Astrocyte (in vitro differentiated cells and primary cell): Measurements from ENCODE around the gene ARHGAP24. TPM values are rescaled to one million over a fixed set of nuclear protein-coding genes. Genes with fewer than 3 reads are reported as not detected.

Experiments used
- DNase-seq: peaks from one replicate; pipeline ENCODE4 v3.0.0-alpha.2; 2010; ENCODE audit warnings: low read depth
- FAIRE-seq: peaks from 2 replicates; lab custom pipeline; 2011; peaks lifted over from hg19 to GRCh38; lab: Jason Lieb, UNC
- H2AFZ ChIP-seq: 2 replicates; pipeline ENCODE4 v1.6.0; 2012; ENCODE audit warnings: low read depth, low read length, inconsistent platforms
- H3K27ac ChIP-seq: 2 replicates; pipeline ENCODE4 v1.5.1; 2011; ENCODE audit warnings: low read depth, low read length, inconsistent platforms
- H3K27me3 ChIP-seq: 2 replicates; pipeline ENCODE4 v1.6.0; 2011; ENCODE audit warnings: low read length, inconsistent platforms; ENCODE audit not compliant: insufficient read depth
- H3K36me3 ChIP-seq: 2 replicates; pipeline ENCODE4 v1.5.1; 2011; ENCODE audit warnings: low read length, inconsistent platforms; ENCODE audit not compliant: insufficient read depth
- H3K4me1 ChIP-seq: 2 replicates; pipeline ENCODE4 v1.5.1; 2011; ENCODE audit warnings: low read length, inconsistent platforms; ENCODE audit not compliant: insufficient read depth
- H3K4me2 ChIP-seq: 2 replicates; pipeline ENCODE4 v1.6.0; 2012; ENCODE audit warnings: low read length, inconsistent platforms
- H3K4me3 ChIP-seq: 2 replicates; pipeline ENCODE4 v1.5.1; 2011; ENCODE audit warnings: low read depth, mild to moderate bottlenecking, low read length, inconsistent platforms; ENCODE audit not compliant: insufficient read depth
- H3K79me2 ChIP-seq: 2 replicates; pipeline ENCODE4 v1.6.0; 2012; ENCODE audit warnings: mild to moderate bottlenecking, low read length, inconsistent platforms; ENCODE audit not compliant: insufficient read depth
- H3K9ac ChIP-seq: 2 replicates; pipeline ENCODE4 v1.6.0; 2012; ENCODE audit warnings: mild to moderate bottlenecking, low read length, inconsistent platforms
- H3K9me3 ChIP-seq: 2 replicates; pipeline ENCODE4 v1.5.1; 2012; ENCODE audit warnings: low read depth, mild to moderate bottlenecking, low read length, inconsistent platforms; ENCODE audit not compliant: insufficient read depth
- H4K20me1 ChIP-seq: 2 replicates; pipeline ENCODE4 v1.6.0; 2012; ENCODE audit warnings: low read length, inconsistent platforms; ENCODE audit not compliant: insufficient read depth
- H3K27ac Mint-ChIP-seq: one replicate; pipeline ENCODE4 v1.8.0; 2021; ENCODE audit warnings: mild to moderate bottlenecking, mixed read lengths; ENCODE audit not compliant: unreplicated experiment
- H3K27me3 Mint-ChIP-seq: one replicate; pipeline ENCODE4 v1.8.0; 2021; ENCODE audit warnings: low read depth, mixed read lengths; ENCODE audit not compliant: unreplicated experiment
- H3K36me3 Mint-ChIP-seq: one replicate; pipeline ENCODE4 v1.8.0; 2021; ENCODE audit warnings: low read depth, mixed read lengths; ENCODE audit not compliant: unreplicated experiment
- H3K4me1 Mint-ChIP-seq: one replicate; pipeline ENCODE4 v1.8.0; 2021; ENCODE audit warnings: low read depth, mixed read lengths; ENCODE audit not compliant: unreplicated experiment
- H3K4me3 Mint-ChIP-seq: one replicate; pipeline ENCODE4 v1.8.0; 2021; ENCODE audit warnings: mild to moderate bottlenecking, moderate library complexity, mixed read lengths; ENCODE audit not compliant: unreplicated experiment
- H3K9me3 Mint-ChIP-seq: one replicate; pipeline ENCODE4 v1.8.0; 2021; ENCODE audit warnings: mild to moderate bottlenecking, mixed read lengths; ENCODE audit not compliant: unreplicated experiment
- EZH2 ChIP-seq: IDR thresholded peaks from 2 replicates; pipeline ENCODE4 v1.6.1; 2012; ENCODE audit warnings: mild to moderate bottlenecking, low read length, inconsistent platforms; ENCODE audit not compliant: insufficient read depth
- total RNA-seq: library from RNA; stranded (reverse); gene quantifications from 2 replicates; pipeline ENCODE4 v1.2.1, GENCODE V29; 2021
- TF ChIP-seq, protein P1 (sequence below): IDR thresholded peaks from 2 replicates; pipeline ENCODE4 v1.5.1; 2011; ENCODE audit warnings: low read depth, mild to moderate bottlenecking, inconsistent platforms, low read length, moderate library complexity; ENCODE audit not compliant: insufficient read depth

ARHGAP24 gene
- total RNA-seq, 1 donor from 2014 or later = 2.1 TPM

- Histone ChIP-seq H3K27ac (no peak overlapping the region), H3K4me2 (no peak overlapping the region), H3K9me3 (no peaks in the 10 kb centered on the region), H3K4me1 (no peaks in the 10 kb centered on the region), H3K4me3 (no peak overlapping the region), H2AFZ (no peak overlapping the region), H3K9ac (no peak overlapping the region), H3K36me3 (no peaks in the 10 kb centered on the region), H3K27me3 (no peaks in the 10 kb centered on the region), H3K79me2 (no peaks in the 10 kb centered on the region), H4K20me1 (no peaks in the 10 kb centered on the region)
- H3K36me3 Mint-ChIP-seq = no peaks in the 10 kb centered on the region
- H3K27ac Mint-ChIP-seq = no peak overlapping the region
- H3K9me3 Mint-ChIP-seq = no peaks in the 10 kb centered on the region
- H3K4me1 Mint-ChIP-seq = no peaks in the 10 kb centered on the region
- DNase-seq = no peak
- peak; percentile 34 for FAIRE-seq
- H3K27me3 Mint-ChIP-seq = no peaks in the 10 kb centered on the region
- TF ChIP-seq, protein P1, sequence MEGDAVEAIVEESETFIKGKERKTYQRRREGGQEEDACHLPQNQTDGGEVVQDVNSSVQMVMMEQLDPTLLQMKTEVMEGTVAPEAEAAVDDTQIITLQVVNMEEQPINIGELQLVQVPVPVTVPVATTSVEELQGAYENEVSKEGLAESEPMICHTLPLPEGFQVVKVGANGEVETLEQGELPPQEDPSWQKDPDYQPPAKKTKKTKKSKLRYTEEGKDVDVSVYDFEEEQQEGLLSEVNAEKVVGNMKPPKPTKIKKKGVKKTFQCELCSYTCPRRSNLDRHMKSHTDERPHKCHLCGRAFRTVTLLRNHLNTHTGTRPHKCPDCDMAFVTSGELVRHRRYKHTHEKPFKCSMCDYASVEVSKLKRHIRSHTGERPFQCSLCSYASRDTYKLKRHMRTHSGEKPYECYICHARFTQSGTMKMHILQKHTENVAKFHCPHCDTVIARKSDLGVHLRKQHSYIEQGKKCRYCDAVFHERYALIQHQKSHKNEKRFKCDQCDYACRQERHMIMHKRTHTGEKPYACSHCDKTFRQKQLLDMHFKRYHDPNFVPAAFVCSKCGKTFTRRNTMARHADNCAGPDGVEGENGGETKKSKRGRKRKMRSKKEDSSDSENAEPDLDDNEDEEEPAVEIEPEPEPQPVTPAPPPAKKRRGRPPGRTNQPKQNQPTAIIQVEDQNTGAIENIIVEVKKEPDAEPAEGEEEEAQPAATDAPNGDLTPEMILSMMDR = no peak
- no peak for TF ChIP-seq EZH2
- H3K4me3 Mint-ChIP-seq = no peak overlapping the region
These were observed 294.1 kb downstream of the ARHGAP24 start for GRCh38 chr4:85769009-85769408.

DNA sequence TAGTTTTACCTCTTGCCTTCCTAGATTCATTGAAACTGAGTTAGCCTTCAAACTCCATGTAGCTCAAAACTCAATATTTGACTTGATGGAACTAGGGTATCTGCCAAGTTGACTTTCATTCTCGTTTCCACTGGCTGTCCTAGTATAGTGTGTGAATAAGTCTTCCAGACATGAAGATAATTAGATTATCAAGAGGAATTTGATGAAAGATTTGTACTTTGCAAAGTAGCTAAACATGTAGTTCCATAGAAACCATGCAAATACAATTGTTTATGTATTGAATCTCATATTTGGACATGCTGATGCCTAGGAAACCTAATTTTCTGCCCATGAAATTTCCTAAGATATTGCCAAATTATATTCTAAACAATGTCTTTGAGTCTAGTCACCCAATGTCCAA lies 297.5 kb downstream of the ARHGAP24 start:
- no peaks in the 10 kb centered on the region for H3K36me3 Mint-ChIP-seq
- Histone ChIP-seq H3K9ac (no peak overlapping the region), H2AFZ (no peak overlapping the region), H3K36me3 (no peaks in the 10 kb centered on the region), H3K27me3 (no peaks in the 10 kb centered on the region), H4K20me1 (no peaks in the 10 kb centered on the region), H3K4me3 (no peak overlapping the region), H3K4me1 (peaks cover 4% of the 10 kb centered on the region), H3K27ac (no peak overlapping the region), H3K9me3 (no peaks in the 10 kb centered on the region), H3K79me2 (no peaks in the 10 kb centered on the region), H3K4me2 (no peak overlapping the region)
- no peak overlapping the region for H3K4me3 Mint-ChIP-seq
- H3K4me1 Mint-ChIP-seq = no peaks in the 10 kb centered on the region
- no peak for DNase-seq
- TF ChIP-seq, protein P1 = no peak
- TF ChIP-seq EZH2 = no peak
- no peaks in the 10 kb centered on the region for H3K9me3 Mint-ChIP-seq
- no peaks in the 10 kb centered on the region for H3K27me3 Mint-ChIP-seq
- FAIRE-seq = no peak
- no peak overlapping the region for H3K27ac Mint-ChIP-seq

- no peaks in the 10 kb centered on the region for H3K79me2 ChIP-seq
- FAIRE-seq (no peak), DNase-seq (no peak)
- H3K9me3 Mint-ChIP-seq = no peaks in the 10 kb centered on the region
- H3K4me2 ChIP-seq = no peak overlapping the region
- H3K9ac ChIP-seq = no peak overlapping the region
- H3K4me1 Mint-ChIP-seq = no peaks in the 10 kb centered on the region
- no peaks in the 10 kb centered on the region for H3K36me3 Mint-ChIP-seq
- H3K9me3 ChIP-seq = no peaks in the 10 kb centered on the region
- H3K27me3 ChIP-seq = no peaks in the 10 kb centered on the region
- no peaks in the 10 kb centered on the region for H3K36me3 ChIP-seq
- H3K4me3 Mint-ChIP-seq = no peak overlapping the region
- no peaks in the 10 kb centered on the region for H3K27me3 Mint-ChIP-seq
- H3K4me1 ChIP-seq = peaks cover 4% of the 10 kb centered on the region
- no peaks in the 10 kb centered on the region for H4K20me1 ChIP-seq
- no peak overlapping the region for H3K4me3 ChIP-seq
- H3K27ac Mint-ChIP-seq = no peak overlapping the region
- TF ChIP-seq EZH2 = no peak
- TF ChIP-seq, protein P1 = no peak
- H3K27ac ChIP-seq = no peak overlapping the region
- H2AFZ ChIP-seq = no peak overlapping the region
These were observed 298.4 kb downstream of the ARHGAP24 start for GRCh38 chr4:85773372-85773771.
